GM20000 (cell line): ENCODE measurements around the gene TUBB4B.

Experiments
- DNase-seq: peaks from one replicate; pipeline ENCODE4 v3.0.0; 2012; ENCODE audit warnings: low spot score
- CTCF ChIP-seq: IDR thresholded peaks from 2 replicates; pipeline ENCODE4 v1.5.1; 2012; ENCODE audit warnings: mild to moderate bottlenecking, control low read depth; ENCODE audit errors: extremely low read depth, missing control alignments

Gene TUBB4B

GRCh38 chr9:137250329-137251193, 9.5 kb downstream of the TUBB4B start:
- no peak for DNase-seq
- TF ChIP-seq CTCF = no peak

DNA sequence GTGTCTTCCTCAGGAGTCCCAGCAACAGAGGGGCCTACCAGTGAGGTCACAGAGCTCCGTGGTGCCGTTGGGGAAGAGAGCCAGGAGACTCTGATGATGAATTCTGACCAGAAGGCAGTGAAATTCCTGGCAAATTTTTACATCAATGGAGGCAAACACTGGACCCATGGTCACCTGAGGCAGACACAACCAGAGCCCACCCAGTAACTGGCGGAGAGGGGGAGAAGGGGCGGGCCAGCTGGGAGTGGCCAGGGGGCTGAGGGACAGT, 10.0 kb downstream of the TUBB4B start, which contains the start of gene STPG3:
Gene STPG3, plus strand, starts transcription at position 93 of the 268 bp plus-strand sequence. Its CDS starts 1 bp downstream, at position 94.
- TF ChIP-seq CTCF = no peak
- no peak for DNase-seq

DNA sequence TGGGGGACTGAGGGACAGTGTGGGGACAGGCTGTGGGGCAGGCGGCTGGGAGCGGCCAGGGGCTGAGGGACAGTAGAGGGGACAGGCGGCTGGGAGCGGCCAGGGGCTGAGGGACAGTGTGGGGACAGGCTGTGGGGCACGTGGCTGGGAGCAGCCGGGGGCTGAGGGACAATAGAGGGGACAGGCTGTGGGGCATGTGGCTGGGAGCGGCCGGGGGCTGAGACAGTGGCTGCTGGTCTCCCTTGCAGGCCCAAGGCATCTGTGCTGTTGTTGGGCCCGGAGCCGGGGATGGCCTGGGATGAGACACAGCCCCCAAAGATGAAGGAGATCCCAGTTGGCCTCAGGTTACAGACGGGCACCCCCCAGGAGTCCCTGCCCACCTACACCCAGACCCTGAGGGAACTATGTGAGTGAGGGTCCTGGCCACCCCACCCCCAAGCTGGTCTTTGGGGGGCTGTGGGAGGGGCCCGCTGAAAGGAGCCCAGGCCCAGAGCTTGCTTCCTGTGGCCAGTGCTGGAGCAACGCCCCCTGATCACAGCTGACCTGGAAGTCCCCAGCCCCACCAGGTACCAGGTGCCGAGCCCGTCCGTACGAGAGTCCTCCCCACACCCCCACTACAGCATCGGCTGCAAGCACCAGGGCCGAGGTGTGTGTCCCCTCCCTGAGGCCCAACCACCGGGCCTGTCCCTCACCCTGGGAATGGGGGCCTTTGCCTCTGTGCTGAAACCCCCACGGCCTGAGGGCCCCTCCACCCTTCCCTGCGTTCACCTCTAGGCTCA, 10.6 kb downstream of the TUBB4B start:
- TF ChIP-seq CTCF = no peak
- DNase-seq = no peak

DNA sequence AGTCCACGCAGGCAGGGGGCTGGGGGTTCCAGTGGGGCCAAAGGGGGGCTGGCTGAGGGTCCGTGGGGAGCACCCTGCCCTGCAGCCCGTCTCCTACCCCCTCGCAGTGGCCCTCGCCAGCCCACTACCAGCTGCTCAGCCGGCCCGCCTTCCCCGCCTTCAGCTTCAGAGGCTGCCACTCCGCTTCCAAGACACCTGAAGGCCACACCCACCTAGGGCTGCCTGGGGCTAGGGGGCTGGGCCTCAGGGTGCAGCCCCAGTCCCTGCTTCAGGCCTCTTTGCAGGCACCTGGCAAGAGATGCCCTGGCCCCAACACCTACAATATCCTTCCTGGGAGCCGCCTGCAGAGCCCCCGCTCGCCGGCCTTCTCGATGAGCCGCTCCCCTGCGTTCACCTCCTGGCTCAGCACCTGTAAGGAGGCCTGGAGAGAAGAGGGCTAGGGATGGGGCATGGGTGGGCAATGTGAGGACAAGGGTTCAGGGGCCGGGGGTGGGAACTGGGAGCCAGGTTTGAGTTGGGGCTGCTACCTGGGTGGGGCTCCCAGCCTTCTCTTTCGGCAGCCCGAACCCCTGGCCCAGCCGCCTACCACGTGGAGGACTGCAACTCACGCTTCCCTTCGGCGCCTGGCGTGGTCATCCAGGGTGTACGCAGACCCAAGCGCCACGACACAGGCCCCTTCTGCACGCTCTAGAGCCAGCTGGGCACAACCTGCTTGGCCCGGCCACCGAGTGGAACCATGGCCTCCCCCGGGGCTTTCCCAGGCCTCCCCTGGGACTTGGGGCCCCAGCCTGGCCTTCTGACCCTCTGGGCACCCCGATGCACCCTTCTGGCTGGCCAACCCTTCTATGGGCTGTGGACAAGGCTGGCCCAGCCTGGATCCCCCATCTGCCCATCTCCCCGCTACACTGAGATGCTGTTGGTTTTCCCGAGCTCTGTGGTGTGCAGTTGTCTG, 11.7 kb downstream of the TUBB4B start:
- DNase-seq = no peak
- TF ChIP-seq CTCF = no peak

GRCh38 chr9:137253717-137254623, 12.9 kb downstream of the TUBB4B start:
- no peak for TF ChIP-seq CTCF
- no peak for DNase-seq

DNA sequence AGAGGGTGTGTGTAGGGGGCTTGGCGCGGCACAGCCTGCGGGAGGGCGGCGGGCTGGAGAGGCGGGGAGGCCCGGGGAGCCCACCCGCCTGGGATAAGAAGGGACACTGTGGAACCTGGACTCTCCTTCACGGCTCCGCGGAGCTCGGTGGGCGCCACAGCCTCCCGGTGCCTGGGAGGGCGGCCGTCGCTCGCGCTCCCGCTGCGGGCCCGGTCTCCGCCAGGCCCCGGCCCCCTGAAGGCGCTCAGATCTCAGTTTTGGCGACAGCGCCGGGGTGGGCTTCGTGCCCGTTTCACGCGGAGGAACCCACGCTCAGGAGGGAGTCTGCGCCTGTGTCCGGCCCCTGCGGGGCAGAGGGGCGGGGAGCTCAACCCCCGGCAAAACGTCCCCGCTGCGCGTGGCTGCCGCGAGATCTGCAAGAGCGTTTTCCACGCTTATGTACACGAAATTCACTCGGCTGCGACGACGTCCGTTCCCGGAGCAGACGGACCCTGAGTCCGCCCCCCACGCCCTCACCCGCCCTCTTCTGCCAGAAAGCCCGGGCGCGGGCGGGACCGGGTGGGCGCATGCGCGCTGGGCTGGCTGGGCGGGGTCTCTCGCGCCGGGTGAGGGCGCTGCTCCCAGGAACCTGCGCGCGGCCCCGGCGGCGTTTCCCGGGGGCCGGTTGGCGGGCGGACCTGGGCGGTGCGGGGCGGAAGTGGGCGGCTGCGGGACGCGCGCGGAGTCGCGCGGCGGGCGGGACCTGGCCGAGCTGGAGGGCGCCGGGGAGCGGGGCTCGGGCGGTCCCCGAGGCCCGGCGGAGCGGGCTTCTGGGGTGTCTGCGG, 13.7 kb downstream of the TUBB4B start, which contains the start of gene NELFB:
Gene NELFB, plus strand, starts transcription at position 704 of the 824 bp plus-strand sequence.
- TF ChIP-seq CTCF = no peak
- DNase-seq = peak; percentile 100
